GM18505 (cell line): ENCODE data around the gene CUTA.
"Not testable (repeated sequence)": the region's sequence is repeated elsewhere in the genome, so short reads cannot be mapped to it uniquely, and the experiment has no call there.

ENCODE experiments used
- ATAC-seq: cut with Tn5 transposase; IDR thresholded peaks from one replicate; pipeline ENCODE4 v1.9.1; 2021; ENCODE audit not compliant: unreplicated experiment
- POLR2A ChIP-seq: IDR thresholded peaks from 4 replicates; pipeline ENCODE4 v1.6.1; 2011; ENCODE audit warnings: borderline replicate concordance; ENCODE audit not compliant: insufficient read depth, insufficient read length; ENCODE audit errors: extremely low read depth

CUTA gene

GRCh38 chr6:33372526-33373123 is 45.3 kb downstream of the CUTA start:
- no peak for ATAC-seq
- TF ChIP-seq POLR2A = no peak

GRCh38 chr6:33371901-33372300 is 46.0 kb downstream of the CUTA start:
- ATAC-seq = not testable (repeated sequence)

- not testable (repeated sequence) for ATAC-seq
Measured at GRCh38 chr6:33367715-33368025, 50.2 kb downstream of the CUTA start.

- TF ChIP-seq POLR2A = no peak
- no peak for ATAC-seq
Measured at GRCh38 chr6:33367009-33367714, 50.7 kb downstream of the CUTA start.
